Small intestine (tissue), 7 donors: Measurements from ENCODE around the gene RERE. TPM values are rescaled to one million over a fixed set of nuclear protein-coding genes. Genes with fewer than 3 reads are reported as not detected.
A peak's percentile ranks its signal among the peaks of the same experiment; 100 is the strongest.
"Not testable (repeated sequence)": the region's sequence is repeated elsewhere in the genome, so short reads cannot be mapped to it uniquely, and the experiment has no call there.

ENCODE experiments used
- DNase-seq, 2 donors: peaks; one replicate each; pipeline versions ENCODE4 v3.0.0 to v3.0.0-alpha.2; 2013
- FAIRE-seq: peaks from 2 replicates; lab custom pipeline; 2012; peaks lifted over from hg19 to GRCh38; lab: Jason Lieb, UNC
- H3K27ac ChIP-seq, 3 donors: one replicate each; pipeline ENCODE4 v1.5.1; 2013; ENCODE audit warnings: low read length in 2 of 3, mild to moderate bottlenecking in 2 of 3, control low read depth in 1 of 3, inconsistent platforms in 1 of 3, low read depth in 1 of 3, moderate library complexity in 1 of 3
- H3K27me3 ChIP-seq, 3 donors: one replicate each; pipeline ENCODE4 v1.6.1; 2013; ENCODE audit warnings: low read length in 3 of 3, inconsistent platforms in 1 of 3; ENCODE audit not compliant: control insufficient read depth in 3 of 3, insufficient read depth in 3 of 3
- H3K36me3 ChIP-seq, 3 donors: one replicate each; pipeline ENCODE4 v1.6.1; 2013; ENCODE audit warnings: low read length in 3 of 3, inconsistent platforms in 1 of 3, low read depth in 1 of 3, mild to moderate bottlenecking in 1 of 3, moderate library complexity in 1 of 3; ENCODE audit not compliant: control insufficient read depth in 3 of 3, insufficient read depth in 2 of 3
- H3K4me1 ChIP-seq, 3 donors: one replicate each; pipeline ENCODE4 v1.6.1; 2013; ENCODE audit warnings: low read length in 2 of 3, inconsistent platforms in 1 of 3, low read depth in 1 of 3, mild to moderate bottlenecking in 1 of 3, moderate library complexity in 1 of 3; ENCODE audit not compliant: control insufficient read depth in 3 of 3, insufficient read depth in 2 of 3
- H3K4me3 ChIP-seq, 3 donors: one replicate each; pipeline ENCODE4 v1.5.1; 2013; ENCODE audit warnings: low read length in 3 of 3, control low read depth in 1 of 3, inconsistent platforms in 1 of 3, low read depth in 1 of 3, mild to moderate bottlenecking in 1 of 3, moderate library complexity in 1 of 3
- H3K9me3 ChIP-seq, 2 donors: one replicate each; pipeline ENCODE4 v1.6.1; 2013; ENCODE audit warnings: low read depth in 1 of 2, low read length in 1 of 2; ENCODE audit not compliant: control insufficient read depth in 2 of 2, insufficient read depth in 1 of 2
- WGBS, 3 donors: extraction: QIAGEN DNeasy Blood & Tissue Kit; methylation state at CpG; one replicate each; pipeline ENCODE4 v1.1.7; 2013; 5-methylcytosine and 5-hydroxymethylcytosine counted together
- polyA plus RNA-seq, 4 donors: library from polyadenylated mRNA; stranded (reverse) in 3 of 4; unstranded in 1 of 4; fragments of 200-250 nt in 3 of 4; fragments of 120-200 nt in 1 of 4; gene quantifications; one replicate each; pipeline versions ENCODE4 v1.2.1 to v1.2.3, GENCODE V29; 2013
- donor health status: healthy with polysubstance abuse.
- donor health status: control.
- donor health status: control.
- donor health status: Bipolar disorder and iron deficiency.
- donor health status: healthy.

RERE gene
- polyA plus RNA-seq, 4 donors: 19.5 to 66.8 (median 25.8) TPM

- not testable (repeated sequence) for H3K4me1 ChIP-seq, FAIRE-seq
- H3K27ac ChIP-seq: peak overlapping the region in 1 of 3 donors; percentile 84
Observed at GRCh38 chr1:8448505-8448904, 368.9 kb downstream of the RERE start.

GRCh38 chr1:8447616-8448150, 369.8 kb downstream of the RERE start:
- Histone ChIP-seq H3K27me3 (no peaks in the 10 kb centered on the region), H3K36me3 (peaks cover 0 to 33% (median 0%) of the 10 kb centered on the region in 3 donors), H3K27ac (no peak overlapping the region), H3K4me1 (peaks cover 0 to 3% (median 0%) of the 10 kb centered on the region in 3 donors), H3K4me3 (no peak overlapping the region), H3K9me3 (peaks cover 0 to 10% of the 10 kb centered on the region in 2 donors)
- WGBS, 3 donors: 89 to 92% (median 91%) methylated on average over 9 of the region's 9 CpGs
- DNase-seq: no peak
- FAIRE-seq: no peak

More at GRCh38 chr1:8448505-8448904, 368.9 kb downstream of the RERE start:
- H3K36me3 ChIP-seq: peaks cover 0 to 32% (median 0%) of the 10 kb centered on the region in 3 donors
- H3K4me3 ChIP-seq, H3K27me3 ChIP-seq, H3K9me3 ChIP-seq, DNase-seq: not testable (repeated sequence)
- 82 to 91% (median 85%) methylated on average over 11 of the region's 11 CpGs for WGBS, 3 donors

- 71 to 90% (median 80%) methylated on average over 5 of the region's 5 CpGs for WGBS, 3 donors
Observed at GRCh38 chr1:8446119-8446518, 371.3 kb downstream of the RERE start.

GRCh38 chr1:8443558-8444194, 373.8 kb downstream of the RERE start:
- WGBS, 3 donors: 92 to 100% (median 94%) methylated on average over 1 of the region's 1 CpG
- DNase-seq (no peak), FAIRE-seq (no peak)
- Histone ChIP-seq H3K36me3 (peaks cover 0 to 25% (median 0%) of the 10 kb centered on the region in 3 donors), H3K4me3 (no peak overlapping the region), H3K4me1 (peaks cover 0 to 8% (median 6%) of the 10 kb centered on the region in 3 donors), H3K27me3 (no peaks in the 10 kb centered on the region), H3K27ac (no peak overlapping the region), H3K9me3 (peaks cover 0 to 10% of the 10 kb centered on the region in 2 donors)

More at GRCh38 chr1:8446119-8446518, 371.3 kb downstream of the RERE start:
- DNase-seq, H3K4me1 ChIP-seq, H3K27me3 ChIP-seq, FAIRE-seq, H3K27ac ChIP-seq, H3K4me3 ChIP-seq: not testable (repeated sequence)
- peaks cover 0 to 10% of the 10 kb centered on the region in 2 donors for H3K9me3 ChIP-seq
- H3K36me3 ChIP-seq: peaks cover 0 to 31% (median 0%) of the 10 kb centered on the region in 3 donors

- H3K27ac ChIP-seq: no peak overlapping the region
- WGBS, 3 donors: 85 to 99% (median 92%) methylated on average over 3 of the region's 3 CpGs
- H3K27me3 ChIP-seq: no peaks in the 10 kb centered on the region
- peaks cover 0 to 14% (median 6%) of the 10 kb centered on the region in 3 donors for H3K4me1 ChIP-seq
- peaks cover 0 to 10% of the 10 kb centered on the region in 2 donors for H3K9me3 ChIP-seq
- DNase-seq (no peak), FAIRE-seq (no peak)
- no peak overlapping the region for H3K4me3 ChIP-seq
- H3K36me3 ChIP-seq: peaks cover 0 to 24% (median 0%) of the 10 kb centered on the region in 3 donors
Observed at GRCh38 chr1:8441426-8441825, 376.0 kb downstream of the RERE start.

GRCh38 chr1:8439015-8439702, 378.3 kb downstream of the RERE start:
- peaks cover 0 to 10% of the 10 kb centered on the region in 2 donors for H3K9me3 ChIP-seq
- H3K4me1 ChIP-seq: peaks cover 0 to 14% (median 10%) of the 10 kb centered on the region in 3 donors
- H3K4me3 ChIP-seq: no peak overlapping the region
- no peaks in the 10 kb centered on the region for H3K27me3 ChIP-seq
- peaks cover 0 to 25% (median 0%) of the 10 kb centered on the region in 3 donors for H3K36me3 ChIP-seq
- peak; percentile 61 to 71 for DNase-seq
- FAIRE-seq: no peak
- 9 to 28% (median 24%) methylated on average over 8 of the region's 8 CpGs for WGBS, 3 donors
- H3K27ac ChIP-seq: peak overlapping the region; percentile 24 to 66 (median 54)

- DNase-seq (no peak), FAIRE-seq (no peak)
- no peak overlapping the region for H3K4me3 ChIP-seq
- peaks cover 0 to 14% (median 10%) of the 10 kb centered on the region in 3 donors for H3K4me1 ChIP-seq
- peaks cover 0 to 6% of the 10 kb centered on the region in 2 donors for H3K9me3 ChIP-seq
- no peaks in the 10 kb centered on the region for H3K27me3 ChIP-seq
- WGBS, 3 donors: 67 to 85% (median 70%) methylated on average over 4 of the region's 4 CpGs
- H3K27ac ChIP-seq: peak overlapping the region in 2 of 3 donors; percentile 32 to 54
- H3K36me3 ChIP-seq: peaks cover 0 to 20% (median 0%) of the 10 kb centered on the region in 3 donors
Observed at GRCh38 chr1:8438489-8438888, 379.0 kb downstream of the RERE start.

- peaks cover 0 to 19% (median 0%) of the 10 kb centered on the region in 3 donors for H3K36me3 ChIP-seq
- DNase-seq: no peak
- H3K27me3 ChIP-seq: no peaks in the 10 kb centered on the region
- FAIRE-seq: no peak
- WGBS, 3 donors: 85 to 94% (median 92%) methylated on average over 4 of the region's 4 CpGs
- H3K9me3 ChIP-seq: no peaks in the 10 kb centered on the region
- H3K4me1 ChIP-seq: peaks cover 0 to 14% (median 10%) of the 10 kb centered on the region in 3 donors
- no peak overlapping the region for H3K4me3 ChIP-seq
- H3K27ac ChIP-seq: peak overlapping the region in 1 of 3 donors; percentile 34
Observed at GRCh38 chr1:8437347-8437746, 380.1 kb downstream of the RERE start.
